HCT116 (cell line): Measurements from ENCODE around the gene SLC16A7. TPM values are rescaled to one million over a fixed set of nuclear protein-coding genes. Genes with fewer than 3 reads are reported as not detected.

Experiments
- ATAC-seq: fragments of 200-7000 bp; cut with Tn5 transposase; 2 replicates; pipeline ENCODE4 v1.9.1; 2020; ENCODE audit warnings: mild to moderate bottlenecking, moderate library complexity
- BruUV-seq: library from RNA; stranded (reverse); fragments of 400-500 nt; replicated peaks from 2 replicates; lab custom pipeline; 2021; lab: Mats Ljungman, UMichigan
- CTCF ChIA-PET: fragments of 300-600 bp; sonication (Branson Sonifier 250); formaldehyde crosslinking; loops from one replicate; lab custom pipeline; 2021; ENCODE audit warnings: antibody characterized with exemption; lab: Charles Lee
- POLR2A ChIA-PET: fragments of 300-600, 350-600 bp; sonication (Branson Sonifier 250); formaldehyde crosslinking; loops from one replicate; lab custom pipeline; 2021; ENCODE audit warnings: antibody characterized with exemption; lab: Charles Lee
- RAD21 ChIA-PET, 2 experiments: fragments of 300-600 bp; sonication (Branson Sonifier 250); formaldehyde crosslinking; loops; one replicate each; lab custom pipeline; 2023; ENCODE audit warnings: low total read pairs in 2 of 2; ENCODE audit not compliant: uncharacterized antibody in 2 of 2, unreplicated experiment in 2 of 2, low non-redundant PET in 1 of 2; lab: Charles Lee
- DNase-seq: peaks from one replicate; pipeline ENCODE4 v3.0.0-alpha.2; 2010; ENCODE audit warnings: low read depth, low spot score
- H2AFZ ChIP-seq: fragments of 200-600 bp; shearing (Covaris generic), sonication (generic); 2 replicates; pipeline ENCODE4 v1.6.1; 2017; ENCODE audit warnings: low read depth, mixed run types, mixed read lengths, antibody characterized with exemption, low read length; ENCODE audit not compliant: poor library complexity, severe bottlenecking
- H3K27ac ChIP-seq: 2 replicates; pipeline ENCODE4 v1.5.1; 2012; ENCODE audit warnings: low read depth, low read length
- H3K27me3 ChIP-seq: fragments of 200-600 bp; sonication (generic); 2 replicates; pipeline ENCODE4 v1.6.1; 2016; ENCODE audit warnings: mixed run types, low read length, mixed read lengths; ENCODE audit not compliant: insufficient read depth
- H3K36me3 ChIP-seq, 2 experiments: fragments of 200-500 bp in 1 of 2; fragments of 200-600 bp in 1 of 2; sonication (Bioruptor generic) in 1 of 2; sonication (generic) in 1 of 2; 2 replicates each; pipeline versions ENCODE4 v1.5.1 to v1.6.1; 2014 to 2016; ENCODE audit warnings: low read length in 2 of 2, inconsistent platforms in 1 of 2, mixed read lengths in 1 of 2, mixed run types in 1 of 2; ENCODE audit not compliant: insufficient read depth in 2 of 2, control insufficient read depth in 1 of 2
- H3K4me1 ChIP-seq, 2 experiments: fragments of 200-600 bp in 1 of 2; sonication (generic) in 1 of 2; 2 replicates each; pipeline versions ENCODE4 v1.5.1 to v1.6.1; 2012 to 2017; ENCODE audit warnings: low read length in 2 of 2, inconsistent platforms in 1 of 2, mild to moderate bottlenecking in 1 of 2, mixed read lengths in 1 of 2, mixed run types in 1 of 2, moderate library complexity in 1 of 2; ENCODE audit not compliant: insufficient read depth in 2 of 2, control insufficient read depth in 1 of 2
- H3K4me2 ChIP-seq: fragments of 200-600 bp; sonication (generic); 2 replicates; pipeline ENCODE4 v1.6.1; 2017; ENCODE audit warnings: mixed run types, low read length, mixed read lengths
- H3K4me3 ChIP-seq, 2 experiments: fragments of 200-600 bp in 1 of 2; sonication (generic) in 1 of 2; replicated peaks in 1 of 2; 2 replicates each; pipeline ENCODE4 v1.5.1; 2011 to 2016; ENCODE audit warnings: low read length in 2 of 2, control low read depth in 1 of 2, low read depth in 1 of 2, mild to moderate bottlenecking in 1 of 2, mixed read lengths in 1 of 2, mixed run types in 1 of 2
- H3K79me2 ChIP-seq: fragments of 200-600 bp; sonication (generic); 2 replicates; pipeline ENCODE4 v1.6.1; 2017; ENCODE audit warnings: mild to moderate bottlenecking, mixed run types, low read length, moderate library complexity, mixed read lengths; ENCODE audit not compliant: insufficient read depth
- H3K9ac ChIP-seq: fragments of 200-600 bp; sonication (generic); 2 replicates; pipeline ENCODE4 v1.6.1; 2016; ENCODE audit warnings: low read length, mixed read lengths
- H3K9me2 ChIP-seq: fragments of 200-600 bp; sonication (generic), shearing (Covaris generic); 2 replicates; pipeline ENCODE4 v1.6.1; 2017; ENCODE audit warnings: mixed run types, mild to moderate bottlenecking, moderate library complexity; ENCODE audit not compliant: insufficient read depth
- H3K9me3 ChIP-seq, 2 experiments: fragments of 200-500 bp in 1 of 2; fragments of 200-600 bp in 1 of 2; sonication (Bioruptor generic) in 1 of 2; sonication (generic) in 1 of 2; 2 replicates each; pipeline ENCODE4 v1.6.1; 2014 to 2017; ENCODE audit warnings: low read length in 2 of 2, mixed read lengths in 2 of 2, inconsistent platforms in 1 of 2, low read depth in 1 of 2, mild to moderate bottlenecking in 1 of 2, mixed run types in 1 of 2, moderate library complexity in 1 of 2; ENCODE audit not compliant: control insufficient read depth in 1 of 2, insufficient read depth in 1 of 2
- H4K20me1 ChIP-seq: fragments of 200-600 bp; sonication (generic), shearing (Covaris generic); 2 replicates; pipeline ENCODE4 v1.6.1; 2017; ENCODE audit warnings: mixed run types, mild to moderate bottlenecking, moderate library complexity; ENCODE audit not compliant: insufficient read depth
- ATF3 ChIP-seq: IDR thresholded peaks from 2 replicates; pipeline ENCODE4 v1.6.1; 2012
- CBX3 ChIP-seq: IDR thresholded peaks from 2 replicates; pipeline ENCODE4 v1.6.1; 2012; ENCODE audit warnings: low read depth
- CEBPB ChIP-seq: IDR thresholded peaks from 2 replicates; pipeline ENCODE4 v1.6.1; 2012; ENCODE audit warnings: low read depth
- EGR1 ChIP-seq: IDR thresholded peaks from 2 replicates; pipeline ENCODE4 v1.6.1; 2012; ENCODE audit warnings: low read depth
- ELF1 ChIP-seq: IDR thresholded peaks from 2 replicates; pipeline ENCODE4 v1.6.1; 2012; ENCODE audit warnings: low read depth, borderline replicate concordance
- EZH2 ChIP-seq: fragments of 200-600 bp; sonication (generic); IDR thresholded peaks from 2 replicates; pipeline ENCODE4 v1.6.1; 2017; ENCODE audit warnings: antibody characterized with exemption, mixed run types
- EZH2phosphoT487 ChIP-seq: fragments of 200-600 bp; IDR thresholded peaks from 2 replicates; pipeline ENCODE4 v1.6.1; 2018; ENCODE audit warnings: antibody characterized with exemption, borderline replicate concordance
- JUND ChIP-seq: IDR thresholded peaks from 2 replicates; pipeline ENCODE4 v1.6.1; 2012
- MAX ChIP-seq: IDR thresholded peaks from 2 replicates; pipeline ENCODE4 v1.6.1; 2012
- POLR2AphosphoS5 ChIP-seq: IDR thresholded peaks from 2 replicates; pipeline ENCODE4 v1.6.1; 2011; ENCODE audit warnings: mild to moderate bottlenecking, low read depth, low read length, moderate library complexity
- REST ChIP-seq: IDR thresholded peaks from 2 replicates; pipeline ENCODE4 v1.6.1; 2012; ENCODE audit warnings: low read depth
- SIN3A ChIP-seq: IDR thresholded peaks from 2 replicates; pipeline ENCODE4 v1.6.1; 2012; ENCODE audit warnings: low read depth
- SRF ChIP-seq: IDR thresholded peaks from 2 replicates; pipeline ENCODE4 v1.6.1; 2012; ENCODE audit warnings: low read depth
- YY1 ChIP-seq: IDR thresholded peaks from 2 replicates; pipeline ENCODE4 v1.6.1; 2011; ENCODE audit warnings: low read length, low read depth, moderate library complexity, mild to moderate bottlenecking; ENCODE audit not compliant: insufficient replicate concordance; ENCODE audit errors: extremely low read depth
- ZBTB33 ChIP-seq: IDR thresholded peaks from 2 replicates; pipeline ENCODE4 v1.6.1; 2011; ENCODE audit warnings: mild to moderate bottlenecking, low read length, moderate library complexity; ENCODE audit not compliant: insufficient replicate concordance; ENCODE audit errors: extremely low read depth
- ZFX ChIP-seq: fragments of 450-650 bp; IDR thresholded peaks from 2 replicates; pipeline ENCODE4 v1.6.1; 2017
- intact Hi-C: fragments of 100-400 bp; cut with micrococcal nuclease; formaldehyde crosslinking; loops from 2 replicates; pipeline ENCODE4 v1.10.0; 2022
- total RNA-seq: library from RNA; stranded (reverse); gene quantifications from one replicate; pipeline ENCODE4 v1.2.1, GENCODE V29; 2021; ENCODE audit not compliant: unreplicated experiment

The SLC16A7 gene
- total RNA-seq, 1 experiment from 2014 or later: 10.0 TPM

GRCh38 chr12:59637692-59638070 is 41.9 kb downstream of the SLC16A7 start:
- H3K36me3 ChIP-seq: no peaks in the 10 kb centered on the region
- no peaks in the 10 kb centered on the region for H3K79me2 ChIP-seq
- H3K27me3 ChIP-seq: no peaks in the 10 kb centered on the region
- ChIA-PET CTCF (no interaction called here), RAD21 (no interaction called here), POLR2A (no interaction called here)
- H3K4me2 ChIP-seq: no peak overlapping the region
- no peak for TF ChIP-seq ZBTB33
- TF ChIP-seq ATF3: no peak
- TF ChIP-seq EGR1: no peak
- TF ChIP-seq YY1: no peak
- no peak for TF ChIP-seq CBX3
- TF ChIP-seq EZH2: no peak
- no peak for TF ChIP-seq CEBPB
- TF ChIP-seq ELF1: no peak
- TF ChIP-seq SRF: no peak
- no peak for TF ChIP-seq JUND
- TF ChIP-seq ZFX: no peak
- TF ChIP-seq EZH2phosphoT487: no peak
- no peak for TF ChIP-seq MAX
- no peak for TF ChIP-seq POLR2AphosphoS5
- TF ChIP-seq REST: no peak
- no peak for TF ChIP-seq SIN3A
- intact Hi-C loops: no loop called here
- H3K9ac ChIP-seq: no peak overlapping the region
- no peaks in the 10 kb centered on the region for H4K20me1 ChIP-seq
- no peak overlapping the region for H3K4me3 ChIP-seq
- no peak for ATAC-seq
- H3K9me2 ChIP-seq: no peaks in the 10 kb centered on the region
- no TSS peak for BruUV-seq
- no peak overlapping the region for H3K27ac ChIP-seq
- H3K4me1 ChIP-seq: no peaks in the 10 kb centered on the region
- no peak for DNase-seq
- no peak overlapping the region for H2AFZ ChIP-seq
- no peaks in the 10 kb centered on the region for H3K9me3 ChIP-seq
